ENCODE data around the gene SAT2.

Gene SAT2

DNA sequence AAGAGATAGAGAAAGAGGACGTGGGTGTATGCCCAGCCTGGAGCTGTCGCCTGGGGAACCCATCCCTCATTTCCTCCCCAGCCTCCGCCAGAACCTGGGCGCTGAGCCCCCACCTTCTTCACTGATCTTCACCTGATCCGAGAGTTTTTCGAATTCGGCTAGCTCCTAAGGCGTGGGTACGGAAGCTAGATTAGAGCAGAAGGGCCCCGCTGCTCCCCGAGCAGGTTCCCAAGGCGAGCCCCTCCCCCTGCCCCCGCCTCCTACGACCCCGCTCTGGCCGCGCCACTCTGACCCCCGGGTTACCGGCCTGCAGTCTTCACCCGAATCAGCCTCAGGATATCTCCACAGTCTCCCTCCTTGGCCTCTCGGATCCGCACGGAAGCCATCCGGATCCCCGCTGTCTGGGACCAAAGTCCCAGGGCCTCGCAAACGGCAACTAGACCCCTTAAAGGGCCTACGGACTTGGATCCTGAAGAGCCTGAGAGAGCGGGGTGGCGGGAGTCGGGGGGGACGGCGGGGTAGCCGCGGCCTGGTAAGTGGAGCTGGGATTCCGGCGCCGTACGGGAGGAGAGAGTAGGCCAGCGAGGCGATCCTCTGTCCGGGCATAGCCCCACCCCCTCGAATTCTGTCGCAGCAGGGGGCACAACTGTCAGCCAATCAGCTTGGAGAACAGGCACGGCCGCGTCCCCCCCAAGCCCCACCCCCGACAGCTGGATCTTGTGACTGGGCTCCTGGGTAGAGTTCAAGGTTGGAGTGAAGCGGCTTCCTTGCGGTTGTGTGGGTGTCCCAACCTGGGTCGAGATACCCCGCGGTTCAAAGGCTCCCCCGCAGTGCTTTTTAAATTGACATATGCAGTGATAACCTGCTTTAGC, at the start of gene SAT2:
TSS of gene SAT2 (minus strand) at position 572 of the 872 bp plus-strand sequence. CDS start at position 386, 186 bp downstream.
- Histone ChIP-seq H3K36me3 (replicated peaks; ENCODE audit: low read depth, low read length) (no peaks in the 10 kb centered on the region), H3K4me1 (ENCODE audit: low read length) (0 out of 2 replicates have a peak, but pooled peaks cover 4% of the 10 kb centered on the region), H3K9ac (ENCODE audit: low read length) (peak within 1 kb of the TSS; percentile 97), H2AFZ (ENCODE audit: low read depth, low read length) (peak within 1 kb of the TSS; percentile 92), H3K79me2 (ENCODE audit: low read length) (no peaks in the 10 kb centered on the region), H3K9me3 (ENCODE audit: insufficient read depth, low read length) (no peaks in the 10 kb centered on the region), H3K27me3 (ENCODE audit: low read depth, low read length) (no peaks in the 10 kb centered on the region), H3K4me3 (ENCODE audit: low read length) (peak within 1 kb of the TSS; percentile 100), H4K20me1 (ENCODE audit: insufficient read depth, low read length) (no peaks in the 10 kb centered on the region), H3K4me2 (ENCODE audit: low read length) (peak within 1 kb of the TSS; percentile 91), H3K27ac (ENCODE audit: low read length) (no peak within 1 kb of the TSS)
- TF ChIP-seq EZH2phosphoT487 (IDR thresholded peaks at IDR 0.05; ENCODE audit: low read depth) (no peak), CTCF (IDR thresholded peaks at IDR 0.05; ENCODE audit: low read depth, low read length) (no peak)

- Histone ChIP-seq H3K9me3 (ENCODE audit: insufficient read depth, low read length) (no peaks in the 10 kb centered on the region), H3K4me2 (ENCODE audit: low read length) (no peak overlapping the region), H3K27ac (ENCODE audit: low read length) (no peak overlapping the region), H3K4me3 (ENCODE audit: low read length) (no peak overlapping the region), H2AFZ (ENCODE audit: low read depth, low read length) (no peak overlapping the region), H3K79me2 (ENCODE audit: low read length) (peaks cover 20% of the 10 kb centered on the region), H3K4me1 (ENCODE audit: low read length) (no peaks in the 10 kb centered on the region), H3K27me3 (ENCODE audit: low read depth, low read length) (no peaks in the 10 kb centered on the region), H3K36me3 (replicated peaks; ENCODE audit: low read depth, low read length) (peaks cover 26% of the 10 kb centered on the region), H3K9ac (ENCODE audit: low read length) (no peak overlapping the region), H4K20me1 (ENCODE audit: insufficient read depth, low read length) (0 out of 2 replicates have a peak, but pooled peaks cover 7% of the 10 kb centered on the region)
- TF ChIP-seq EZH2phosphoT487 (IDR thresholded peaks at IDR 0.05; ENCODE audit: low read depth) (no peak), CTCF (IDR thresholded peaks at IDR 0.05; ENCODE audit: low read depth, low read length) (no peak)
Measured at GRCh38 chr17:7676533-7676932, 48.9 kb upstream of the SAT2 start.

- 0 out of 2 replicates have a peak, but pooled peaks cover 4% of the 10 kb centered on the region for H4K20me1 ChIP-seq (ENCODE audit: insufficient read depth, low read length)
- no peaks in the 10 kb centered on the region for H3K27me3 ChIP-seq (ENCODE audit: low read depth, low read length)
- H2AFZ ChIP-seq (ENCODE audit: low read depth, low read length) = no peak overlapping the region
- H3K79me2 ChIP-seq (ENCODE audit: low read length) = peaks cover 7% of the 10 kb centered on the region
- H3K27ac ChIP-seq (ENCODE audit: low read length) = no peak overlapping the region
- TF ChIP-seq EZH2phosphoT487 (IDR thresholded peaks at IDR 0.05; ENCODE audit: low read depth) (no peak), CTCF (IDR thresholded peaks at IDR 0.05; ENCODE audit: low read depth, low read length) (no peak)
- no peaks in the 10 kb centered on the region for H3K4me1 ChIP-seq (ENCODE audit: low read length)
- H3K9ac ChIP-seq (ENCODE audit: low read length) = no peak overlapping the region
- H3K4me3 ChIP-seq (ENCODE audit: low read length) = no peak overlapping the region
- no peaks in the 10 kb centered on the region for H3K9me3 ChIP-seq (ENCODE audit: insufficient read depth, low read length)
- H3K36me3 ChIP-seq (replicated peaks; ENCODE audit: low read depth, low read length) = peaks cover 31% of the 10 kb centered on the region
- no peak overlapping the region for H3K4me2 ChIP-seq (ENCODE audit: low read length)
Measured at GRCh38 chr17:7674934-7675333, 47.3 kb upstream of the SAT2 start.

- Histone ChIP-seq H3K36me3 (replicated peaks; ENCODE audit: low read depth, low read length) (peaks cover 31% of the 10 kb centered on the region), H3K27me3 (ENCODE audit: low read depth, low read length) (no peaks in the 10 kb centered on the region), H3K4me3 (ENCODE audit: low read length) (no peak overlapping the region), H3K79me2 (ENCODE audit: low read length) (no peaks in the 10 kb centered on the region; the same call in 1 of the 2 replicates), H3K4me1 (ENCODE audit: low read length) (no peaks in the 10 kb centered on the region), H2AFZ (ENCODE audit: low read depth, low read length) (no peak overlapping the region), H3K27ac (ENCODE audit: low read length) (no peak overlapping the region), H4K20me1 (ENCODE audit: insufficient read depth, low read length) (no peaks in the 10 kb centered on the region), H3K9ac (ENCODE audit: low read length) (no peak overlapping the region), H3K4me2 (ENCODE audit: low read length) (no peak overlapping the region), H3K9me3 (ENCODE audit: insufficient read depth, low read length) (no peaks in the 10 kb centered on the region)
- TF ChIP-seq EZH2phosphoT487 (IDR thresholded peaks at IDR 0.05; ENCODE audit: low read depth) (no peak), CTCF (IDR thresholded peaks at IDR 0.05; ENCODE audit: low read depth, low read length) (peak; percentile 40)
Measured at GRCh38 chr17:7673239-7673638, 45.6 kb upstream of the SAT2 start.

Data from OCI-LY3 (cell line).